HG03064 (cell line): Measurements from ENCODE around the gene NUCB2.
"Not testable (repeated sequence)": the region's sequence is repeated elsewhere in the genome, so short reads cannot be mapped to it uniquely, and the experiment has no call there.

ENCODE experiments used
- ATAC-seq: cut with Tn5 transposase; IDR thresholded peaks from one replicate; pipeline ENCODE4 v1.9.1; 2021; ENCODE audit warnings: low read depth; ENCODE audit not compliant: unreplicated experiment

Gene NUCB2

DNA sequence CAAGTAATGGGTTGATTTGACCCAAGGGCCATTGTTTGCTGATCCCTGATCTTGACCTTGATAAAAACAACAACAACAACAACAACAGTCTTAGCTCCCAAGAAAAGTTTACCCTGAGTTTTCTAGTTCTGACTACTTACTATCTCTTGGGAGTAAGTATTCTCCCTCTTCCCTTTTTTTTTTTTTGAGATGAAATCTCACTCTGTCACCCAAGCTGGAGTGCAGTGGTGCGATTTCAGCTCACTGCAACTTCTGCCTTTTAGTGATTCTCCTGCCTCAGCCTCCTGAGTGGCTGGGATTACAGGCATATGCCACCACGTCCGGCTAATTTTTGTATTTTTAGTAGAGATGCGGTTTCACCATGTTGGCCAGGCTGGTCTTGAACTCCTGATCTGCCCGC is 8.0 kb upstream of the NUCB2 start:
- ATAC-seq, result not testable (repeated sequence)

DNA sequence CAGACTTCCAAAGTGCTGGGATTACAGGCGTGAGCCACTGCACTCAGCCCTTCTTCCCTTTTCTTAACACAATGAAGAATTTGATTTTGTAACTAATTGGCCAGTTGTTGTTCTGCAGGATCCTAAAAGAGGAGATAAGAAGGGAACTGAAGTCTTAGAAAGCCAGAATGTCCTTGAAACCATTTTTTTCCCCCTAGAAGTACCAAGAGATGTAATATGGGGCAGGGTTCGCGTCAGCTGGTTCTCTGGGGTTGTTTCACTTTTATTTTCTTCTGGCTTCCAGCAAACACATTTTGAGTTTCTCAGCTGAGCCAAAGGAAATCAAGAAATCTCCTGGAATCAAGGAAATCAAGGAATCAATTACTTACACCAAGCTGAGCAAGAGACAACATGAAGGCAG is 7.6 kb upstream of the NUCB2 start:
- no peak for ATAC-seq

DNA sequence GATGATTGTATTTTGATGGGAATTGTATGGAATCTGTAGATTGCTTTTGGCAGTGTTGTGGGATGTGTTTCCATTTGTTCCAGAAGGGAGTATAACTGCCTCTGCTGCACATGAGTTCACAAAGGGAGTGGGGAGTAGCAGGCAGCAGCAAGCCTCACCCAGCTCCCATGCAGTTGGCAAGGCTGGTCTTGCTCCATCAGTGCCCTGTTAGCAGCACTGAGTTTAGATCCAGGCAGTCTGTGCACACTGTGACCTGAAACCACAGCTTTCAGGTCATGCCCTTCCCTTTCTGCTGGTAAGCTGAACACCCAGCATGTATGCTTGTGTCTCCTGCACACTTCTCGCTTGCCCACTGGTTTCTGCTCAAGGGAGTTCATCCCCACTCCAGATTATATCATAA is 3.7 kb upstream of the NUCB2 start:
- ATAC-seq, result no peak

DNA sequence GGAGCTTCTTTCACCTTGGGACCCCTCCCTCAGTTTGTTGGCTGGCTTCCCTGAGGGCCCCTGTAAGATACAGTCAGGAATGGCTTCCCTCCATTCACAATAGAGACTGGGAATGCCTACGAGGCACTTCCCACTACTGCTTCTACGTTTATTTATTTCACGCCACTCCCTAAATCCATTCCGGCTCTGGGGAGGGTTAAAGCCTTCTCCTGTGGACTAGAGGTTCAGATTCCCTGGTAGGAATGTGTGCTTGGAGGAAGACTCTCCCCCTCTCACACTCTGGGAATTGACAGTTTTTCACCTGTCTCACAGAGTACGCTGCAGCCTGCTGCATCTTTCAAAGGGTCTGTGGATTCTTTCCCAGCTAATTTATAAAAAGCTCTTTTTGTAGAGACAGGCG is 3.3 kb upstream of the NUCB2 start:
- no peak for ATAC-seq

DNA sequence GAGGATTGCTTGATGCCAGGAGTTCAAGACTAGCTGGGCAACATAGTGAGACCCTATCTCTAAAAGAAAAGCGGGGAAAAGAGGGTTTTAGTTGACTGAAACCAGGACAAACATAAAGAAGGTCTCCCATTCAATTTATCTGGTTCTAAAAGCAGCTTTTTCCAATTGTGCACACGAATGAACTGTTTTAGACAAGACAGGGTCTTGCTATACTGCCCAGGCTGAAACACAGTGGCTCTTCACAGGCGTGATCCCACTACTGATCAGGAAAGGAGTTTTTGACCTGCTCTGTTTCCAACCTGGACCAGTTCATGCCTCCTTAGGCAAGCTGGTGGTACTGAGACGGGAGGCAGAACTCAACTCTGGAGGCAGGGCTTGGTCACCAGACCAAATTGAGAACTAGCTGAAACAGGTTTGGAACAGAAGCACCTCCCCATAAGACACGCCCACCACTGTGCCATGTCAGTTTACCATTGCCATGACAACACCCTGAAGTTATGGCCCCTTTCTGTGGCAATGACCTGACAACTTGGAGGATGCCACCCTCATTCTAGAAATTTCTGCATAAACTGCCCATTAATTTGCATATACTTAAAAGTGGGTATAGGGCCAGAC is 2.8 kb upstream of the NUCB2 start:
- ATAC-seq, result no peak

DNA sequence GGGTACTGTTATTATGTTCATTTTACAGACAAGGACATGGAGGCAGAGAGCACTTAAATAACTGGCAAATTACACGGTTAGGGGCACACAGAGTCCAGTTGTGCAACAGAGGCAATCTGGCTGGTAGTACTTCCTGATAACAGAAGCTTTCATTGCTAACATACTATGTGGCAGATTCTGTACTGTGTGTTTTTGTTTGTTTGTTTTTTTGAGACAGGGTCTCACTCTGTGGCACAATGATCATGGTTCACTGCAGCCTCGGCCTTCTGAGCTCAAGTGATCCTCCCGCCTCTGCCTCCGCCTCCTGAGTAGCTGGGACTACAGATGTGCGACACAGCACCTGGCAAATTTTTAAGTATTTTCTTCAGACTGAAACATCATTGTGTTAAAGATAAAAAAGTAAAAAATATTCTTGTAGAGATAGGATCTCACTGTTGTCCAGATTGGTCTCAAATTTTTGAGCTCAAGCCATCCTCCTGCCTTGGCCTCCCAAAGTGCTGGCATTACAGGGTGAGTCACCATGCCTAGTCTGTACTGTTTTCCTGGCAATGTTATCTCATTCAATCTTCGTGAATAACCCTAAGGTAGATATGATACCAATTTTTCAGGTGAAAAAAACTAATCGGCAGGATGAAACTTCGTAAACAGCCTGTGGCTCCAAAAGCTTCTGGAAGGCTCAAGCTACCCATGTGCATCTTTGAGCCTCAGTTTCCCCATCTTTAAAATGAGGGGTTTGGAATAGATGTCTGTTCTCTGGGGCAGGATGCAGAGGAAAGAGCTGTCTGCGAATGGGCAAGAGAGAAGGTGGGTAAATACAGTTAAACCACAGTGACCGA is 921 bp upstream of the NUCB2 start:
- ATAC-seq, result no peak

DNA sequence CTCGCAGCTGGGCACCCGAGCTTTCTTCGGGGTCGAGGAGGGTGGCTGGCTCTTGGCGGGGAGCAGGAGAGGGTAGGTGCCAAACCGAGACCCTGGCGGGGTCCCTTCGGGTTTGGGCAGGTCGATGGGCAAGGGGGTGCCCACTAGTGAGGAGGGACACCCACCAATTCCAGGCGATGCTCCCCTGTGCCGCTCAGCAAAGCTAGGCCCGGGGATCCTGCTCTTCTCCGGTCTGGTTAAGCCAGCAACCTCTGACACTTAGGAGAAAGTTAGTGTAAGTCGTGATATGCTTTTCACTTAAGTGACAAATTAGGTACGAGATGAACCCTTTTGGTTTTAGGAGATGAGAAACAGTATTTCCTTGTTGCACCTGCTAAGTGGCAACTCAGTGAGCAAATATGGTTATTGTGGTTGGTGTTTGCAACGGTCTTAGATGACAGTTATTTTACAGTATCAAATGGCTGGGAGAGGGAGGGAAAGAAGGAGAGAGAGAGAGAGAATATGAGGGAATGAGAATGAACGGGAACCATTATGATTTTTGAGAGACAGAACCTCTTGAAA is 565 bp downstream of the NUCB2 start:
- ATAC-seq, result peak; percentile 4

DNA sequence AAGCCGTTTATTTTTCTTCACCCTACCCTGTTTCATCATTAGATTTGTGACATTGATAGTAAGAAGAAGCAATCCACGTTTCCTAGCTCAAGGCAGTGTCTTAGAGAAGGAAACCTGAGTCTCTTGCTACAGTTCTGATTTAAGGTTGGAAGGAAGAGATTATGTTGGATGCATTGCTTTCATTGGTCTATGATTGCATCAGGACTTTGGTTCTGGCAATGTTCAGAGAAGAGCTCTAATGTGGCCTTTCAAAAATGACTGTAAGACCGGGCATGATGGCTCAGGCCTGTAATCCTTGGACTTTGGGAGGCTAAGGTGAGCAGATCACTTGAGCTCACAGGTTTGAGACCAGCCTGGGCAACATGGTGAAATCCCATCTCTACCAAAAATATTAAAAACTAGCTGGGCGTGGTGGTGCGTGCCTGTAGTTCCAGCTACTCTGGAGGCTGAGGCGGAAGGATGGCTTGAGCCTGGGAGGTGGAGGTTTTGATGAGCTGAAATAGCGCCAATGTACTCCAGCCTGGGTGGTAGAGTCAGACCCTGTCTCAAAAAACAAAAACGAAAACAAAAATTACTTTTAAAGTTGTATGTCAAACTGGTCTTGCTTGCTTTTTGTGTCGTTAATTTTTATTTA is 4.1 kb downstream of the NUCB2 start:
- ATAC-seq, result no peak

DNA sequence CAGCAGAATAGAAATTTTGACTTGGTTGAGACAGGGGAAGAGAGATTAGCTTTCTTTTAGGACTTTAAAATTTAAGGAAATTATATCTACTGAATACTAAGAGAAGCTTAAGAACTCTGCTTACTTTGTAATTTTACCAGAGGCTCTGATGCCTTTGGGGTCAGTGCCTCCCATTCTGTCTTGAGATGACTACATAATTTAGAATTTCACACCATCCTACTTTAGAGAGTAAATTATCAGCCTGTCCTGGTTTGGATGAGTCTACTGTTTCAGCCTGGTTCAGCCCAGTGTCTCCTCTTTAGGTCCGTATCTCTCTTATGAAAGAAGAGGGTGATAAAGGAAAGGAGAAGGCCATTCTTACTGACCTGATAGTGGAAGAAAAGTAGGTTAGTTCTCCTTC is 9.8 kb downstream of the NUCB2 start:
- no peak for ATAC-seq

DNA sequence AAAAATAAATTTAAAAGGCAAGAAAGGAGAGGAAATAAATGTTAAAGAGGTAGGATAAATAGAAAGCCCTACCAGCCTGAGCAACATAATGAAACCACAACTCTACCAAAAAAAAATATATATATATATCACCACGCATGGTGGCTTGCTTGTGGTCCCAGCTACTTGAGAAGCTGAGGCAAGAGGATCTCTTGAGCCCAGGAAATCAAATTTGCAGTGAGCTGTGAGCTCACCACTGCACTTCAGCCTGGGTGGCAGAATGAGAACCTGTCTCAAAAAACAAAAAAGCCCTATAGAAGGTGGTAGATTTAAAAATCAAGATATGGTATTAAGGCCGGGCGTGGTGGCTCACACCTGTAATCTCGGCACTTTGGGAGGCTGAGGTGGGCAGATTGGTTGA is 10.5 kb downstream of the NUCB2 start:
- no peak for ATAC-seq

DNA sequence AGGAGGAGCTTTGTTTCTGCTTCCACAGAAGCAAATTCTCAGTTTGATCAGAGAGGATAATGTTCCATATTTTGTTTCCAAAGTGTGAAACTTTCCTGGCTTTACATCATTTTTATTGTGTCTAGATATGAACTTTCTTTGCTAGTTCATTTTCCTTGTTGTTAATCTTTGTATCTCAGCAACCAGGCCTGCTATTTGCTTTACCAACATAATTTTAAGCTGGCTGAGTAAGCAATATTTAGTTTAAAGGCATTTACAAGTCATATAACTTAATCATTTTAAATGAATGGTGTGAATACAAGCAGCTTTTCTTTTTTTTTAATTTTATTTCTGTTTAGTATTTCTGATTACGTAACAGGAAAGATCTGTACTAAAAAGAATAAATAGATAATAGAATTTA is 15.2 kb downstream of the NUCB2 start:
- ATAC-seq, result no peak

DNA sequence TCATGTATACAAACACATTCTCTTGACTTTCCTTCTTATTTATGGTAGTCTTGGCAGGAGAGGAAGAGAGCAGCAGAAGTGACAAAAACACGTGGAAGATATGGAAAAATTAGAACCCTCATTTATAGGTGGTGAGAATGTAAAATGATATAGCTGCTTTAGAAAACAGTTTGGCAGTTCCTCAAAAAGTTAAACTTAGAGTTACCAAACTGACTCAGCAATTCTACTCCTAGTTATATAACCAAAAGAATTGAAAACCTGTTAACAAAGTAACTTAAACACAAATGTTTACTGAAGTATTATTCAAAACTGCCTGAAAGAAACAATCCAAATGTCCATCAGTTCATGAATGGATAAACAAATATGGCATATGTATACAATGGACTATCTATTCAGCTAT is 16.8 kb downstream of the NUCB2 start:
- ATAC-seq, result no peak

DNA sequence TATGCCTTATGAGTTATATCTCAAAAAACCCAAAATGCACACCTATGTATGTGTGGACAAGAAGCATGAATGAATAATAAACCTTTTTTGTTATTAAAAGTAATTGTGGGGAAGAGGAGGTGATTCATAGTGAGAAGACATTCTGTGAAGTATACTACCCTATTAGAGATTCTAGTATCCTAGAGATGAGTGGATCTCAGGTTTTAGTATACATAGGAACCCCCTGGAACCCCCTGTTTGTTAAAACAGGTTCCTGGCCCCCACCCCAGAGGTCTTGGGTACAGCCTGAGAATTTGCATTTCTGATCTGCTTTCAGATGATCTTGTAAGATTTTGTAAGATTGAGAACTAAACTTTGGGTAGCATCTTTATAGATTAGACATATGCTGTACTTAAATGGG is 17.5 kb downstream of the NUCB2 start:
- ATAC-seq, result no peak

DNA sequence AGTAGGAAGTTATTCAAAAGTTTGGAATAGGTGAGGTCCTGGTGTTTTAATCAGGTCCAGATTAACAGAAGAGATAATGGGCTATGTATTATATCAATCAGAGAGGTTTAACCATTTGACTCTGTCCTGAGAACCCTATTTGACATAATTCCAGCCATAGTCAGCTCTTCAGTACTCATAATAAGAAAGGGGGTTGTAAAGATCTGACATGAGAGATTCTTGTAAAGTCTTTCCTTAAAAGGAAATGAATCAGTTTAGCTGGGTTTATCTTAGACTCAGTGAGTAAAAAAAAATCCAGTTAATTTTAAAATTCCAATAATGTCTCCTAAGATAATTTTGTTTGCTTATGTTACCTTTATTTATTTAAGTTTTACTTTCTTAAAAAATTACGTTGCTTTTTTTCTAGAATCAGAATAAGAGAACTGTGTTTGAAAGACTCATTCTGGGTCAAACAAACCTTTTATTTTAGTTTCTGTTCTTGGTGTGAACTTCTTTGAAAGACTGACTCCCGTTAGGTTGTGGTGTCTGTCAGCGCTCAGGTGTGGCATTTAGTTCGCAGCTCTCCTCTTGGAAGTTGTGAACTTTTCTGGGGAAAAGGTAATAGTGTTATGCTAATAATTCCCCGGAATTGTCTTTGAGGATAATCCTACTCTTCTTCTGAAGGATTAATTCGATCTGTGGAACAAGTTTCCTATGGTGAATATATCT is 20.5 kb downstream of the NUCB2 start:
- no peak for ATAC-seq

DNA sequence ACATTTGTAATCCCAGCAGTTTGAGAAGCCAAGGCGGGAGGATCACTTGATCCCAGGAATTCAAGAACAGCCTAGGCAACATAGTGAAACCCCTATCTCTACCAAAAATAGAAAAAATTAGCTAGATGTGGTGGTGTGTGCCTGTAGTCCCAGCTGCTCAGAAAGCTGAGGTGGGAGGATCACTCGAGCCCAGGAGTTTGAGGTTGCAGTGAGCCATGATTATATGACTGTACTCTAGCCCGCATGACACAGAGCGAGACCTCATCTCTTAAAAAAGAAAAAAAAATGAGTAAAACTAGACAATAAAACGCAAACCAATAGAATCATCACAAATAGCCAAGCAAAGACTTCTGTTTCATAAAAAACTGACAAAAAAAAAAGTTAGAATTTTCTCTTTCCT is 21.8 kb downstream of the NUCB2 start:
- peak; percentile 73 for ATAC-seq

DNA sequence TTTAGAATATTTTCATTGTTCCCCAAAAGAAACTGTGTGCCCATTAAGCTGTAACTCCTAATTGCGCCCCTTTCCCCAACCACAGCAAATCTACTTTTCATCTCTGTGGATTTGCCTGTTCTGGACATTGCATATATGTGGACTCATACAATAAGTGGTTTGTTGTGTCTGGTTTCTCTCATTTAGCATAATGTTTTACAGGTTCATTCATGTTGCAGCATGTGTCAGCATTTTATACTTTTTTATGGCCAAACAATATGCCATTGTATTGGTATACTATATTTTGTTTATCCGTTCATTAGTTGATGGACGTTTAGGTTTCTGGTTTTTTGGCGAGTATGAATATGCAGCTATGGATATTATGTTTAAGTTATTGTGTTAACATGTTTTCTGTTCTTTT is 23.8 kb downstream of the NUCB2 start:
- no peak for ATAC-seq

DNA sequence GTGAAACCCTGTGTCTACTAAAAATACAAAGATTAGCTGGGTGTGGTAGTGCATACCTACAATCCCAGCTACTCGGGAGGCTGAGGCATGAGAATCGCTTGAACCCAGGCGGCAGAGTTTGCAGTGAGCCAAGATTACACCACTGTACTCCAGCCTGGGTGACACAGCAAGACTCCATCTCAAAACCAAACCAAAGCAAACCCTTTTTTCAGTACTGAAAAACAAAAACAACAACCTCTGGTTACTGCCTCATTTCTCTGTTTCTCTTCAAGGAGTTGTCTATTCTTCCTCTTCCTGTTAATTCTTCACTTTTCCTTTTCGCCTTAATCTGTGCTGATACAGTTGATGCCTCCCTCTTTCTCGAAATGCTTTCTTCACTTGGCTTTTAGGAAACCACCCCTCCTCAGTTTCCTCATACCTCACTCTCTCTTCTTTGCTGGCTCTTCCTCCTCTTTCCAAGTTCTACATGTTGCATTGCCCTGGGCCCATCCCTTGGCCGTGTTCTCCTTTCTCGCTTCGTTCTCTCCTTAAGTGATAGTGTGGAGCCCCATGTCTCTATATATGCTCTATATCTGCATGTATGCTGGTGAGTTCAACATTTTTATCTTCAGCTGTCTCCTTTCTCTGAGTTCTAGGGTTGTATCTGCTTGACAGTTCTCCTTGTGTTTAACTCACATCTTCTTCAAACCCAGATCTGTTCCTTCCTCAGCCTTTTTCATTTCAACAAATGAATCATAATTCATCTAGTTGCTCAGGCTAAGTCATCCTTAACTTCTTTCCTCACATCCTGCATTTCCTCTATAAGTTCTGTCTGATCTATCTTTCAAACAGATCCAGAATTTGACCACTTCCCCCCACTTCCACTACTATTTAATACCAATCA is 37.1 kb downstream of the NUCB2 start:
- no peak for ATAC-seq

DNA sequence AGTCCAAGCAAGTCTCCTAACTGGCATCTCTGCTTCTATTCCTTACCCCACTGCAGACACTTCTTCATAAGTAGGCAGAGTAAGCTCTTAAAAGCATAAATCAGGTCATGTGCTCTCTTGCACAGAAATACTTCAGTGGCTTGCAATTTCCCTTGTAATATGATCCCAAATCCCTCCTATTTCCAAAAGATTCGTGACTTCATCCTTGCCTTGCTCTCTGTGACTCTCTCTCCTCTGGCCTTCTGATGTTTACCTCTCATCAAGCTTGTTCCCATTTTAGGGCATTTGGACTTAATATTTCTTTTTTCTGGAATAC is 37.7 kb downstream of the NUCB2 start:
- no peak for ATAC-seq

DNA sequence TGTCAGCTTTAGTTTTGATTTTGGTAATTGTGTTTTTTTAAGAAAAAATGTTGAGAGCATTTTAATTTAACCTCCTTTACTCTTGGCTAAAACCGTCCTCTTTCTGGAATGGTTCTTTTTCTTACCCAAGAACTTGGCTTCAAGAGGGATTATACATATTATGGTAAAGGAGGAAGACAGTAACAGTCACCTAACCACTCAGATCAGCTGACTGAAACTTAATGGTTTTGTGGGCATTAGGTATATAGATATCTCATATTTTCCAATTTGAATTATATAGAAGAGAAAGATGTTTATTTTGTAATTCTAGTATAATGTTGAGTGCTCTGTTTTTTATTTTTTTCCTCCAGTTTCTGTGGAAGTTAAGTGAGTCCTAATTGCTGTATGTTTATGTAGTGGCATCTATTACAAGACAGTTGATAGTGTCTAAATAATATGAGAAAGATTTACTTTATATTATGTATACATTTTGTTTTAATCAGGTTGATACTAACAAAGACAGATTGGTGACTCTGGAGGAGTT is 38.4 kb downstream of the NUCB2 start:
- ATAC-seq, result no peak
